PC-9 (cell line): ENCODE measurements around the gene HS6ST3. TPM values are rescaled to one million over a fixed set of nuclear protein-coding genes. Genes with fewer than 3 reads are reported as not detected.

Experiments
- BruUV-seq: library from RNA; stranded (reverse); fragments of 400-500 nt; replicated peaks from 2 replicates; lab custom pipeline; 2021; lab: Mats Ljungman, UMichigan
- CTCF ChIA-PET: fragments of 300-600 bp; sonication (Branson Sonifier 250); formaldehyde crosslinking; loops from one replicate; lab custom pipeline; 2022; ENCODE audit warnings: antibody characterized with exemption; lab: Charles Lee
- POLR2A ChIA-PET: fragments of 300-600 bp; sonication (Branson Sonifier 250); formaldehyde crosslinking; loops from one replicate; lab custom pipeline; 2022; ENCODE audit warnings: antibody characterized with exemption; ENCODE audit not compliant: unreplicated experiment; lab: Charles Lee
- DNase-seq, 2 experiments: peaks; one replicate each; pipeline versions ENCODE4 v3.0.0 to v3.0.0-alpha.2; 2015 to 2022; ENCODE audit warnings: mixed read lengths in 1 of 2
- H2AFZ ChIP-seq: fragments of 200-600 bp; sonication (generic); 2 replicates; pipeline ENCODE4 v1.8.1; 2017; ENCODE audit warnings: antibody characterized with exemption
- H3F3A ChIP-seq: fragments of 200-600 bp; sonication (generic); 2 replicates; pipeline ENCODE4 v1.8.1; 2017; ENCODE audit warnings: antibody characterized with exemption, mild to moderate bottlenecking, low read depth; ENCODE audit not compliant: insufficient read depth
- H3K27ac ChIP-seq: fragments of 200-600 bp; sonication (generic); 2 replicates; pipeline ENCODE4 v1.6.1; 2016; ENCODE audit warnings: mixed run types
- H3K27me3 ChIP-seq: fragments of 200-600 bp; sonication (generic); 2 replicates; pipeline ENCODE4 v1.6.1; 2016; ENCODE audit warnings: low read depth, mixed run types; ENCODE audit not compliant: insufficient read depth
- H3K36me3 ChIP-seq: fragments of 200-600 bp; sonication (generic); 2 replicates; pipeline ENCODE4 v1.6.1; 2016; ENCODE audit warnings: low read depth, mixed run types
- H3K4me1 ChIP-seq: fragments of 200-600 bp; sonication (generic); replicated peaks from 2 replicates; pipeline ENCODE4 v1.6.1; 2016; ENCODE audit warnings: mixed run types; ENCODE audit not compliant: insufficient read depth
- H3K4me2 ChIP-seq: fragments of 200-600 bp; sonication (generic); 2 replicates; pipeline ENCODE4 v1.6.1; 2017; ENCODE audit warnings: mixed run types
- H3K4me3 ChIP-seq: fragments of 200-600 bp; sonication (generic); 2 replicates; pipeline ENCODE4 v1.6.1; 2016; ENCODE audit warnings: mixed run types
- H3K79me2 ChIP-seq: fragments of 200-600 bp; sonication (generic); 2 replicates; pipeline ENCODE4 v1.6.1; 2017; ENCODE audit warnings: low read depth, mixed run types
- H3K9me2 ChIP-seq: fragments of 200-600 bp; sonication (generic); 2 replicates; pipeline ENCODE4 v1.8.1; 2017; ENCODE audit warnings: mild to moderate bottlenecking; ENCODE audit not compliant: insufficient read depth
- H3K9me3 ChIP-seq: fragments of 200-600 bp; sonication (generic); 2 replicates; pipeline ENCODE4 v1.8.1; 2016; ENCODE audit warnings: low read depth; ENCODE audit not compliant: insufficient read depth
- H4K20me1 ChIP-seq: fragments of 200-600 bp; sonication (generic); 2 replicates; pipeline ENCODE4 v1.8.1; 2017; ENCODE audit not compliant: insufficient read depth
- CTCF ChIP-seq: fragments of 200-600 bp; sonication (generic); conservative IDR thresholded peaks from 2 replicates; pipeline ENCODE4 v1.6.1; 2017; ENCODE audit warnings: mixed run types, antibody characterized with exemption, mild to moderate bottlenecking, moderate library complexity
- EZH2 ChIP-seq: fragments of 200-600 bp; sonication (generic); IDR thresholded peaks from 2 replicates; pipeline ENCODE4 v1.8.0; 2017; ENCODE audit warnings: antibody characterized with exemption, low read depth
- intact Hi-C: fragments of 100-400 bp; cut with micrococcal nuclease; formaldehyde crosslinking; loops from one replicate; pipeline ENCODE4 v1.10.0; 2022; ENCODE audit not compliant: unreplicated experiment
- total RNA-seq: library from RNA; stranded (reverse); gene quantifications from 2 replicates; pipeline ENCODE4 v1.2.3, GENCODE V29; 2021

HS6ST3 gene
- total RNA-seq, 1 experiment from 2014 or later, result not detected

- no peaks in the 10 kb centered on the region for H3K27me3 ChIP-seq
- H4K20me1 ChIP-seq, result no peaks in the 10 kb centered on the region
- ChIA-PET CTCF (no interaction called here), POLR2A (no interaction called here)
- no peak overlapping the region for H2AFZ ChIP-seq
- H3K4me3 ChIP-seq, result no peak overlapping the region
- no peaks in the 10 kb centered on the region for H3K36me3 ChIP-seq
- H3F3A ChIP-seq, result no peaks in the 10 kb centered on the region
- TF ChIP-seq EZH2 (no peak), CTCF (no peak)
- H3K27ac ChIP-seq, result no peak overlapping the region
- H3K79me2 ChIP-seq, result no peaks in the 10 kb centered on the region
- H3K4me1 ChIP-seq, result no peaks in the 10 kb centered on the region
- intact Hi-C loops, result no loop called here
- no TSS peak for BruUV-seq
- H3K4me2 ChIP-seq, result no peak overlapping the region
- DNase-seq, result no peak
- no peaks in the 10 kb centered on the region for H3K9me2 ChIP-seq
- no peaks in the 10 kb centered on the region for H3K9me3 ChIP-seq
These were observed 644.6 kb downstream of the HS6ST3 start for GRCh38 chr13:96734499-96734898.

GRCh38 chr13:96741779-96742178 lies 651.9 kb downstream of the HS6ST3 start:
- DNase-seq, result no peak
- Histone ChIP-seq H3F3A (no peaks in the 10 kb centered on the region), H3K9me3 (no peaks in the 10 kb centered on the region), H3K4me1 (no peaks in the 10 kb centered on the region), H4K20me1 (no peaks in the 10 kb centered on the region), H3K9me2 (no peaks in the 10 kb centered on the region), H3K27me3 (no peaks in the 10 kb centered on the region; the same call in 1 of the 2 replicates), H3K4me3 (no peak overlapping the region), H3K79me2 (no peaks in the 10 kb centered on the region), H3K36me3 (no peaks in the 10 kb centered on the region), H3K27ac (no peak overlapping the region), H2AFZ (no peak overlapping the region), H3K4me2 (no peak overlapping the region)
- CTCF ChIA-PET, result no interaction called here
- BruUV-seq, result no TSS peak
- intact Hi-C loops, result no loop called here
- POLR2A ChIA-PET, result no interaction called here
- TF ChIP-seq EZH2, result no peak

GRCh38 chr13:96743296-96744089 lies 653.6 kb downstream of the HS6ST3 start:
- no peaks in the 10 kb centered on the region for H3F3A ChIP-seq
- H3K36me3 ChIP-seq, result no peaks in the 10 kb centered on the region
- no peaks in the 10 kb centered on the region for H4K20me1 ChIP-seq
- no peaks in the 10 kb centered on the region; the same call in 1 of the 2 replicates for H3K9me2 ChIP-seq
- POLR2A ChIA-PET, result no interaction called here
- DNase-seq, result no peak
- no peaks in the 10 kb centered on the region for H3K4me1 ChIP-seq
- CTCF ChIA-PET, result no interaction called here
- H2AFZ ChIP-seq, result no peak overlapping the region
- H3K27ac ChIP-seq, result no peak overlapping the region
- H3K27me3 ChIP-seq, result no peaks in the 10 kb centered on the region; the same call in 1 of the 2 replicates
- no TSS peak for BruUV-seq
- no peak overlapping the region for H3K4me3 ChIP-seq
- intact Hi-C loops, result no loop called here
- H3K9me3 ChIP-seq, result no peaks in the 10 kb centered on the region
- no peak overlapping the region for H3K4me2 ChIP-seq
- TF ChIP-seq EZH2 (no peak), CTCF (no peak)
- H3K79me2 ChIP-seq, result no peaks in the 10 kb centered on the region
